K562 (cell line): Measurements from ENCODE around the gene SGMS1. TPM values are rescaled to one million over a fixed set of nuclear protein-coding genes. Genes with fewer than 3 reads are reported as not detected.

Experiments used
- ATAC-seq: fragments of 200-7000 bp; cut with Tn5 transposase; 3 replicates; pipeline ENCODE4 v1.9.1; 2020; ENCODE audit warnings: moderate library complexity
- BruUV-seq: library from RNA; stranded (reverse); fragments of 400-500 nt; replicated peaks from 2 replicates; lab custom pipeline; 2021; lab: Mats Ljungman, UMichigan
- CTCF ChIA-PET: fragments of 300-600 bp; formaldehyde crosslinking; extraction: SDS; loops from one replicate; lab custom pipeline; 2021; ENCODE audit warnings: low intra/inter-chr PET ratio; lab: Yijun Ruan, JAX
- POLR2A ChIA-PET: fragments of 300-600, 350-650 bp; sonication (Branson Sonifier 250); formaldehyde crosslinking; extraction: SDS; loops from one replicate; lab custom pipeline; 2021; ENCODE audit warnings: antibody characterized with exemption, inconsistent platforms; lab: Yijun Ruan, JAX
- DNase-seq, 4 experiments: peaks; one replicate each; pipeline versions ENCODE4 v3.0.0 to v3.0.0-alpha.2; 2011 to 2018; ENCODE audit warnings: low spot score in 3 of 4, mixed read lengths in 3 of 4; ENCODE audit errors: extremely low read depth in 1 of 4
- FAIRE-seq: peaks from 2 replicates; lab custom pipeline; 2011; peaks lifted over from hg19 to GRCh38; lab: Jason Lieb, UNC
- H2AFZ ChIP-seq: 2 replicates; pipeline ENCODE4 v1.6.0; 2011; ENCODE audit warnings: low read depth, low read length, control low read depth, inconsistent platforms
- H3K27ac ChIP-seq: fragments of 200-600 bp; 3 replicates; pipeline ENCODE4 v1.8.0; 2011; ENCODE audit warnings: low read depth, mild to moderate bottlenecking, control low read depth, inconsistent platforms, low read length, moderate library complexity, mixed read lengths; ENCODE audit errors: extremely low read depth
- H3K27me3 ChIP-seq, 2 experiments: fragments of 300-600 bp in 1 of 2; 2 replicates in 1 of 2; 3 replicates in 1 of 2; pipeline versions ENCODE4 v1.6.0 to v1.8.0; 2011; ENCODE audit warnings: inconsistent platforms in 2 of 2, low read length in 2 of 2, mild to moderate bottlenecking in 1 of 2, mixed read lengths in 1 of 2, moderate library complexity in 1 of 2; ENCODE audit not compliant: control insufficient read depth in 2 of 2, insufficient read depth in 2 of 2
- H3K36me3 ChIP-seq: fragments of 300-600 bp; 3 replicates; pipeline ENCODE4 v1.8.0; 2011; ENCODE audit warnings: mild to moderate bottlenecking, low read length, inconsistent platforms; ENCODE audit not compliant: control insufficient read depth, insufficient read depth
- H3K4me1 ChIP-seq, 2 experiments: fragments of 200-600 bp in 1 of 2; replicated peaks in 1 of 2; 2 replicates in 1 of 2; 3 replicates in 1 of 2; pipeline versions ENCODE4 v1.5.1 to v1.8.0; 2011; ENCODE audit warnings: inconsistent platforms in 2 of 2, low read length in 2 of 2, mild to moderate bottlenecking in 1 of 2, mixed read lengths in 1 of 2, moderate library complexity in 1 of 2; ENCODE audit not compliant: control insufficient read depth in 2 of 2, insufficient read depth in 2 of 2
- H3K4me2 ChIP-seq: 2 replicates; pipeline ENCODE4 v1.6.1; 2011; ENCODE audit warnings: low read length, control low read depth, inconsistent platforms, mixed read lengths; ENCODE audit not compliant: insufficient read depth
- H3K4me3 ChIP-seq: fragments of 200-600 bp; sonication (generic), shearing (Covaris generic); 2 replicates; pipeline ENCODE4 v1.5.1; 2016; ENCODE audit warnings: control low read depth, inconsistent platforms
- H3K79me2 ChIP-seq: fragments of 200-600 bp; 3 replicates; pipeline ENCODE4 v1.8.0; 2011; ENCODE audit warnings: low read length, inconsistent platforms; ENCODE audit not compliant: control insufficient read depth, insufficient read depth
- H3K9ac ChIP-seq, 2 experiments: 2 replicates each; pipeline versions ENCODE4 v1.6.0 to v1.6.1; 2011; ENCODE audit warnings: low read depth in 2 of 2, low read length in 2 of 2, control low read depth in 1 of 2, inconsistent platforms in 1 of 2, mild to moderate bottlenecking in 1 of 2, mixed read lengths in 1 of 2; ENCODE audit not compliant: insufficient read depth in 1 of 2
- H3K9me1 ChIP-seq: one replicate; pipeline ENCODE4 v1.6.0; 2011; ENCODE audit warnings: inconsistent platforms, mild to moderate bottlenecking, low read length, moderate library complexity; ENCODE audit not compliant: control insufficient read depth, insufficient read depth
- H3K9me3 ChIP-seq: replicated peaks from 2 replicates; pipeline ENCODE4 v1.5.1; 2011; ENCODE audit warnings: low read depth, low read length, inconsistent platforms; ENCODE audit not compliant: control insufficient read depth, insufficient read depth
- H4K20me1 ChIP-seq: replicated peaks from 2 replicates; pipeline ENCODE4 v1.6.1; 2011; ENCODE audit warnings: low read length, inconsistent platforms, mixed read lengths; ENCODE audit not compliant: control insufficient read depth, insufficient read depth
- FOSL1 ChIP-seq: fragments of 200-800 bp; sonication (Bioruptor generic); conservative IDR thresholded peaks from 2 replicates; pipeline ENCODE4 v1.6.1; 2016; ENCODE audit warnings: missing genetic modification characterization, missing compliant biosample characterization
- MTA3 ChIP-seq: fragments of 450-650 bp; formaldehyde crosslinking; IDR thresholded peaks from 2 replicates; pipeline ENCODE4 v1.6.1; 2017; ENCODE audit warnings: mild to moderate bottlenecking, borderline replicate concordance
- MYBL2 ChIP-seq, 2 experiments: fragments of 450-650 bp in 1 of 2; sonication (generic) in 1 of 2; formaldehyde crosslinking in 1 of 2; IDR thresholded peaks; 2 replicates each; pipeline versions ENCODE4 v1.6.1 to v1.8.1; 2017 to 2022; ENCODE audit warnings: borderline replicate concordance in 1 of 2, inconsistent platforms in 1 of 2, low read depth in 1 of 2, mild to moderate bottlenecking in 1 of 2, missing genetic modification reagents in 1 of 2, moderate library complexity in 1 of 2
- PHF20 ChIP-seq: fragments of 450-650 bp; IDR thresholded peaks from 2 replicates; pipeline ENCODE4 v1.6.1; 2018; ENCODE audit not compliant: partially characterized antibody
- ZNF316 ChIP-seq: fragments of 450-650 bp; IDR thresholded peaks from 2 replicates; pipeline ENCODE4 v1.6.1; 2016
- ZNF740 ChIP-seq, 3 experiments: fragments of 200-800 bp in 1 of 3; sonication (Bioruptor generic) in 1 of 3; sonication (generic) in 1 of 3; formaldehyde crosslinking in 1 of 3; IDR thresholded peaks; 2 replicates each; pipeline versions ENCODE4 v1.6.1 to v1.8.0; 2016 to 2022; ENCODE audit warnings: mild to moderate bottlenecking in 2 of 3, missing compliant biosample characterization in 2 of 3, missing genetic modification characterization in 2 of 3, missing genetic modification reagents in 1 of 3
- WGBS: fragments of 100-300 bp; shearing (Covaris generic); methylation state at CpG from one replicate; pipeline ENCODE4 v1.1.6; 2016; ENCODE audit warnings: low coverage, mixed read lengths; ENCODE audit not compliant: insufficient coverage; ENCODE audit errors: missing lambda C conversion rate; 5-methylcytosine and 5-hydroxymethylcytosine counted together
- in situ Hi-C: fragments of 300-500 bp; cut with MboI; formaldehyde crosslinking; loops from 4 replicates; pipeline ENCODE4 v1.15.0; 2018; ENCODE audit warnings: inconsistent platforms, mixed read lengths
- intact Hi-C: fragments of 100-400 bp; cut with micrococcal nuclease; formaldehyde crosslinking; loops from 2 replicates; pipeline ENCODE4 v1.14.2; 2022
- polyA plus RNA-seq, 8 experiments: library from polyadenylated mRNA; depleted of rRNA in 4 of 8; stranded (reverse) in 5 of 8; unstranded in 3 of 8; fragments of >200 nt; fragmentation: Nextera tagmentation in 2 of 8; fragmentation: Illumina TruSeq in 1 of 8; extraction: Ambion mirVana in 2 of 8; extraction: Trizol in 1 of 8; gene quantifications; 2 replicates each; pipeline versions ENCODE4 v1.2.1 to v1.2.3, GENCODE V29; 2011 to 2014; ENCODE audit warnings: inconsistent platforms in 1 of 8, missing spikeins in 1 of 8
- total RNA-seq, 7 experiments: library from RNA; depleted of rRNA in 6 of 7; stranded (reverse); fragments of >200 nt in 6 of 7; fragmentation: Illumina TruSeq in 2 of 7; extraction: Trizol in 2 of 7; gene quantifications; 2 replicates each; pipeline versions ENCODE4 v1.2.1 to v1.2.3, GENCODE V29; 2011 to 2021; ENCODE audit warnings: low replicate concordance in 1 of 7
- TF ChIP-seq, protein P1 (sequence below): fragments of 450-650 bp; IDR thresholded peaks from 2 replicates; pipeline ENCODE4 v1.6.1; 2016

SGMS1 gene
- total and polyA plus RNA-seq, 9 of the 15 experiments (the other 6 are each of a cell fraction or from before 2014, with no cell fraction given), result 22.6 to 232 (median 82.2) TPM

DNA sequence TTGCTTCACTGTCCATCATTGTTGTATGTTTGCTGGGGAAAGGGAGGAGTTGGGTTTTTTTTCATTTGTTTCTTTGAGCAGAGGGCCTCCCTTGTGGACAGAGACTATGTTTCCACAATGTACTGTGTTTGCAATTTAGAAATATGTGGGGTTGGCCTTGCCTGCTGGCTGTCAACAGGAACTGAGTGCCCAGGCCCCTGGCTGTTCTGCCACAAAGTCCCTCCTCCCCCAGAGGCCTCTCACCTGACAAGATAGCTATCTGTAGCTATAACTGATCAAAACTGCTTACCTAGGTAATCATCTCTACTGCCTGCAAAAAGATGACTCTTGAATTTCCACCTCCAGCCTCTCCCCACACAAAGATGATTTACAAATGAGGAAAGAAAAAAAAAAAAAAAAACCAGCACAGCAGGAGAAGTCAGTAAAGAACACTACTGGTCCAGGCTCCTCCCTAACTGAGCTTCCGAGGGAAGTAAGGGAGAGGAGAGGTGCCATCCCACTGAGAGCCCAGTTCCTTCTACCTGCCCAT lies 121.8 kb downstream of the SGMS1 start:
- Histone ChIP-seq H3K36me3 (no peaks in the 10 kb centered on the region; the same call in 2 of the 3 replicates), H2AFZ (no peak overlapping the region), H3K4me3 (no peak overlapping the region), H3K4me1 (peaks cover 8 to 30% of the 10 kb centered on the region in 2 experiments; a peak in 4 of 5 replicates), H4K20me1 (peaks cover 10% of the 10 kb centered on the region; the same call in 1 of the 2 replicates), H3K27ac (no peak overlapping the region), H3K9me3 (no peaks in the 10 kb centered on the region), H3K9me1 (no peaks in the 10 kb centered on the region), H3K4me2 (no peak overlapping the region), H3K9ac (no peak overlapping the region), H3K27me3 (no peaks in the 10 kb centered on the region), H3K79me2 (peaks cover 39% of the 10 kb centered on the region)
- WGBS, result 60% methylated on average over 1 of the region's 1 CpG
- no peak for FAIRE-seq
- ChIA-PET POLR2A (interaction anchor here (0.6 to 2.2 kb wide), 2 partner anchors 11 to 20 kb away, joined by 3 to 5 read pairs; no protein-coding TSS in a partner anchor), CTCF (no interaction called here)
- TF ChIP-seq MYBL2 (IDR thresholded peaks at IDR 0.05; ENCODE audit: low read depth) (no peak), MYBL2 (CRISPR knock-in tag; IDR thresholded peaks at IDR 0.05; ENCODE audit: borderline replicate concordance) (no peak), PHF20 (no peak), FOSL1 (0 out of 2 replicates have a peak, but pooled peaks have one; percentile 3), MTA3 (no peak), ZNF740 (CRISPR knock-in tag; IDR thresholded peaks at IDR 0.05) (no peak), ZNF740 (tag; IDR thresholded peaks at IDR 0.05) (no peak), ZNF316 (peak; percentile 51)
- TF ChIP-seq, protein P1, sequence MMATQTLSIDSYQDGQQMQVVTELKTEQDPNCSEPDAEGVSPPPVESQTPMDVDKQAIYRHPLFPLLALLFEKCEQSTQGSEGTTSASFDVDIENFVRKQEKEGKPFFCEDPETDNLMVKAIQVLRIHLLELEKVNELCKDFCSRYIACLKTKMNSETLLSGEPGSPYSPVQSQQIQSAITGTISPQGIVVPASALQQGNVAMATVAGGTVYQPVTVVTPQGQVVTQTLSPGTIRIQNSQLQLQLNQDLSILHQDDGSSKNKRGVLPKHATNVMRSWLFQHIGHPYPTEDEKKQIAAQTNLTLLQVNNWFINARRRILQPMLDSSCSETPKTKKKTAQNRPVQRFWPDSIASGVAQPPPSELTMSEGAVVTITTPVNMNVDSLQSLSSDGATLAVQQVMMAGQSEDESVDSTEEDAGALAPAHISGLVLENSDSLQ, result 0 out of 2 replicates have a peak, but pooled peaks have one; percentile 3
- in situ Hi-C loops, result no loop called here
- no TSS peak for BruUV-seq
- no peak for DNase-seq
- intact Hi-C loops, result loop anchor here (5.0 kb wide), 1 partner anchor 85 kb away; no protein-coding TSS in a partner anchor
- ATAC-seq, result peak; percentile 16
